Brain microvascular endothelial cell (primary cell): ENCODE measurements around the gene COL28A1.

Experiments
- DNase-seq: peaks from one replicate; pipeline ENCODE4 v3.0.0-alpha.2; 2020
- H3K27ac ChIP-seq: fragments of 250-450 bp; sonication (Bioruptor Pico); 2 replicates; pipeline ENCODE4 v1.5.1; 2020; ENCODE audit warnings: mild to moderate bottlenecking, moderate library complexity
- H3K27me3 ChIP-seq: fragments of 250-450 bp; sonication (Bioruptor Pico); replicated peaks from 2 replicates; pipeline ENCODE4 v1.5.1; 2020; ENCODE audit warnings: mild to moderate bottlenecking
- H3K36me3 ChIP-seq: fragments of 250-450 bp; sonication (Bioruptor Pico); replicated peaks from 2 replicates; pipeline ENCODE4 v1.5.1; 2020; ENCODE audit warnings: mild to moderate bottlenecking
- H3K4me3 ChIP-seq: 2 replicates; pipeline ENCODE4 v1.5.1; 2011; ENCODE audit warnings: low read depth, mild to moderate bottlenecking, control low read depth, low read length, moderate library complexity
- in situ Hi-C: cut with HindIII; loops from 2 replicates; pipeline ENCODE4 v1.10.0; 2017; ENCODE audit warnings: low sequenced_read_pairs, low pct_ligation_motif_present
- TF ChIP-seq, protein P1 (sequence below): IDR thresholded peaks from 2 replicates; pipeline ENCODE4 v1.5.1; 2011; ENCODE audit warnings: low read depth, mild to moderate bottlenecking, moderate library complexity, low read length, control low read depth, inconsistent platforms; ENCODE audit errors: missing control alignments

The COL28A1 gene

DNA sequence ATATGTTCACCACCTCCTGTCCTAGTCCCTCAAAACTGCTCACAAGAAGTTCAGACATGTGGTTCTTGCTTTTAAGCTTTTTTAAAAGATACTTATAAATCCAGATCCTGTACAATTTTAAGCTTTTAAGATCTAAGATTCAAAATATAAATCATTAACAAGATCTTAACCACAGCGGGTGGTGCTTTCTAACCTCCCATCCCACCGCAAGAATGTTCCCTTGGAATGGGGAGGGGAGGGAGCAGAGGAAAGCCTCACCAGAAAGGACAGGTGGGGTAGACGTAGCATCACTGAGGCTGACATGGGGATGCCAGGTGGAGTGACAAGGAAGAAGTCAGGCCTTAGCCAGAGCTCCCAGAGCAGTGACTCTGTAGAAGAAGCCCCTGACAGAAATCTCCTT is 219.8 kb downstream of the COL28A1 start:
- in situ Hi-C loops: no loop called here
- H3K27ac ChIP-seq: no peak overlapping the region
- DNase-seq: no peak
- no peak overlapping the region for H3K4me3 ChIP-seq
- H3K27me3 ChIP-seq: no peaks in the 10 kb centered on the region
- TF ChIP-seq, protein P1, sequence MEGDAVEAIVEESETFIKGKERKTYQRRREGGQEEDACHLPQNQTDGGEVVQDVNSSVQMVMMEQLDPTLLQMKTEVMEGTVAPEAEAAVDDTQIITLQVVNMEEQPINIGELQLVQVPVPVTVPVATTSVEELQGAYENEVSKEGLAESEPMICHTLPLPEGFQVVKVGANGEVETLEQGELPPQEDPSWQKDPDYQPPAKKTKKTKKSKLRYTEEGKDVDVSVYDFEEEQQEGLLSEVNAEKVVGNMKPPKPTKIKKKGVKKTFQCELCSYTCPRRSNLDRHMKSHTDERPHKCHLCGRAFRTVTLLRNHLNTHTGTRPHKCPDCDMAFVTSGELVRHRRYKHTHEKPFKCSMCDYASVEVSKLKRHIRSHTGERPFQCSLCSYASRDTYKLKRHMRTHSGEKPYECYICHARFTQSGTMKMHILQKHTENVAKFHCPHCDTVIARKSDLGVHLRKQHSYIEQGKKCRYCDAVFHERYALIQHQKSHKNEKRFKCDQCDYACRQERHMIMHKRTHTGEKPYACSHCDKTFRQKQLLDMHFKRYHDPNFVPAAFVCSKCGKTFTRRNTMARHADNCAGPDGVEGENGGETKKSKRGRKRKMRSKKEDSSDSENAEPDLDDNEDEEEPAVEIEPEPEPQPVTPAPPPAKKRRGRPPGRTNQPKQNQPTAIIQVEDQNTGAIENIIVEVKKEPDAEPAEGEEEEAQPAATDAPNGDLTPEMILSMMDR: no peak
- H3K36me3 ChIP-seq: no peaks in the 10 kb centered on the region

DNA sequence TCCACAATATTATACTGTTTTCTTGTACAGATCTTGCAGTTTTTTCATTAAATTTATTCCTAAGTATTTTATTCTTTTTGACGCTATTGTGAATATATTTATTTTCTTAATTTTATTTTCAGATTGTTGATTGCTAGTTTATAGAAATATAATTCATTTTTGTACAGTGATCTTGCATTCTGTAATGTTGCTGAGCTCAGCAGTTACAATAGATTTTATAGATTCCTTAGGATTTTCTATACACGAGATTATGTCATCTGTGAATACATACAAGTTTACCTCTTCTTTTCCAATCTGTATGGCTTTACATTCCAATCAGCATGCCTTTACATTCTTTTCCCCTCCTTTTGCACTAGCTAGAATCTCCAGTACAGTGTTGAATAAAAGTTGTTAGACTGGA is 223.3 kb downstream of the COL28A1 start:
- in situ Hi-C loops: no loop called here

DNA sequence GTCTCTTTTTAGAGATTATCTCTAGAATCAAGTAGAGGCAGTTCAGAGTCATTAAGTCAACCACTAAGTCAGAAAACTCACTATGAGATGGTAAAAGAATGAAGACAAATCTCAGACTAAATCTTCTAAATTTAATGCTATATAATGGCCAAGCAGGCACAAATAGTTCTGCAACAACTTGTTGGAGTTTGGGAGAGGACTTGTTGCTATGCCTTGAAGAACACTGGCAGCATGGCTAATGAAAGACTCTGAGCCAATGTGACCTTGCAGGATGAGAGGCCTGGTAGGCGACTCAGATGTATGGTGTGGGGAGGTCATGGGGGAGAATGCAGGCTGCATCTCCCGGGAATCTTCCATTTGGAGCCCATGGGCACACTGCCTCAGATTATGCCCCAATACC is 224.7 kb downstream of the COL28A1 start:
- TF ChIP-seq, protein P1: no peak
- in situ Hi-C loops: no loop called here
- no peak for DNase-seq
- Histone ChIP-seq H3K36me3 (no peaks in the 10 kb centered on the region), H3K27me3 (no peaks in the 10 kb centered on the region), H3K27ac (no peak overlapping the region), H3K4me3 (no peak overlapping the region)

More for the DNA sequence above, 223.3 kb downstream of the COL28A1 start:
- Histone ChIP-seq H3K36me3 (no peaks in the 10 kb centered on the region), H3K4me3 (no peak overlapping the region), H3K27me3 (no peaks in the 10 kb centered on the region), H3K27ac (no peak overlapping the region)
- TF ChIP-seq, protein P1: no peak
- DNase-seq: no peak

DNA sequence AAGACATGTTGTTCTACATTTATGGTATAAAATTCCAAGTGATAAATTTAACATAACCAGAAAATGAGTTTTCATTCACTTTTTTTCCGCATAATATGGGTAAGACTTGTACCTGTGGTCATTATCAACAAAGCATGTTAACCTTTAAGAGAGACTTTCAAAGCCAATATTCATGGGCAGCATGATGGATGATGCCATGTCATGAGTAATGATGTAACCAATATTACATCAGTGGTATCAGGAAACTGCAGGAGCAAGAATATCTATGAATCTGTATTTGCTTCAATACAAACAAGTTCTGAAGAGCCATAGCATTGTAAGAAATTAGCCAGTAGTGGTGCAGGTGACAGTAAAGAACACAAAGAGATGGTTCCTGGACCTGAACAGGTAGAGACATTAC is 226.5 kb downstream of the COL28A1 start:
- Histone ChIP-seq H3K4me3 (no peak overlapping the region), H3K27ac (no peak overlapping the region), H3K27me3 (no peaks in the 10 kb centered on the region), H3K36me3 (no peaks in the 10 kb centered on the region)
- no peak for DNase-seq
- in situ Hi-C loops: no loop called here
- TF ChIP-seq, protein P1: no peak
